Tibial nerve (tissue), 4 donors: ENCODE measurements around the gene DRAM1.

Source experiments
- CTCF ChIP-seq, 5 experiments: fragments of 200-600 bp in 3 of 5; fragments of 450-650 bp in 2 of 5; sonication (generic) in 3 of 5; IDR thresholded peaks; one replicate each; pipeline ENCODE4 v1.5.1; 2016 to 2019; ENCODE audit warnings: antibody characterized with exemption in 5 of 5, mild to moderate bottlenecking in 3 of 5, moderate library complexity in 2 of 5
- EP300 ChIP-seq, 2 donors: sonication (generic); formaldehyde crosslinking; IDR thresholded peaks; one replicate each; pipeline ENCODE4 v1.6.1; 2017; ENCODE audit warnings: antibody characterized with exemption in 2 of 2, mild to moderate bottlenecking in 1 of 2
- POLR2A ChIP-seq, 2 donors: fragments of 450-650 bp; IDR thresholded peaks; one replicate each; pipeline ENCODE4 v1.6.1; 2017; ENCODE audit warnings: antibody characterized with exemption in 2 of 2, mild to moderate bottlenecking in 2 of 2, moderate library complexity in 2 of 2

DNA sequence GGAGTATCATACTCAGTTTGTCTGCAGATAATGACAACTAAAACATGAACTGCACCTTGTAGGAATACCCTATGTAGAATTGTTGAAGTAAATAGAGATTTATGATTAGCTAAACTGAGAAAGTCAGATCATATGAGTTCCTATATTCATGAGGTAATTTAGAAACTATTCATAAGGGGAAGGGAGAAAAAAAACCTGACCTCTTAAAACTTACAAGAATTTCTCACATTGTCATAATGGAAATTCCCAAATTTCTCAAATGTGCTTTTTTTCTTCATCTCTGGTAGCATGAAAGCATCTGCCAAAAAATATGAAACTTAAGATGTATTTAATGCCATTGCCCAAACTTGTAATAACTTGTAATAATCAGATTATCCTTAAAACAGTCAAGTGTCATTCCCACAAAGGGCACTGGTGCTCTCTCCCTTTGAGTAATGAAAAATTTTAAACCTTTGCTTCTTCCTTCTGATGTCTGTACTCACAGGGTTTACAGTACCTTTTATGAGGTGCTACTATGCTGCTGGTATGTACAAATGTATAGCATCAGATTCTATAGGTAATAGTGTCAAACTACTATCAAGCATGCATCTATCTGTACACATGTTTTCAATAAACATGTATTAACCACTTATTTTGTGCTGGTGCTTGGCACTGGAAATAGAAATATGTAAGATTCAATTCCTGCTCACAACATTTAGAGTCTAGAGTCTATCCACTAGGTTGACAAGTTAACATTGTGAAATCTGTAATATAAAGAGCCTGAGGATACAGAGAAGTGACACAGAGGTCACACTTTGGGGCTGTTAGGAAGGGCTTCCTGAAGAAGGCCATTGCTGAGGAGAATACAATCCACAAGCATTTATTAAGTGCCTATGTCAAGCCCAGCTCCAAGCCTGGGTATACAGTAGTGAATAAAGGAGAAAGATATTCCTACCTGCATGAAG is 17.4 kb upstream of the DRAM1 start:
- TF ChIP-seq CTCF (IDR thresholded peaks at IDR 0.05) (no peak), POLR2A (IDR thresholded peaks at IDR 0.05) (no peak), EP300 (IDR thresholded peaks at IDR 0.05) (no peak)
